Liver (tissue), 9 donors: ENCODE results near the gene STAT6. TPM values are rescaled to one million over a fixed set of nuclear protein-coding genes. Genes with fewer than 3 reads are reported as not detected.
"Not testable (repeated sequence)": the region's sequence is repeated elsewhere in the genome, so short reads cannot be mapped to it uniquely, and the experiment has no call there.

Experiments used
- DNase-seq: peaks from one replicate; pipeline ENCODE4 v3.0.0-alpha.2; 2017; ENCODE audit warnings: low spot score
- H3K27ac ChIP-seq, 2 donors: one replicate each; pipeline ENCODE4 v1.7.0; 2013; ENCODE audit warnings: inconsistent platforms in 2 of 2, low read length in 2 of 2, control low read depth in 1 of 2, low read depth in 1 of 2, mild to moderate bottlenecking in 1 of 2
- H3K27me3 ChIP-seq, 4 donors: one replicate each; pipeline versions ENCODE4 v1.6.1 to v1.7.0; 2013; ENCODE audit warnings: low read length in 3 of 4, inconsistent platforms in 1 of 4, mild to moderate bottlenecking in 1 of 4, moderate library complexity in 1 of 4; ENCODE audit not compliant: control insufficient read depth in 4 of 4, insufficient read depth in 4 of 4
- H3K36me3 ChIP-seq, 4 donors: one replicate each; pipeline versions ENCODE4 v1.6.1 to v1.7.0; 2013; ENCODE audit warnings: low read length in 3 of 4, mild to moderate bottlenecking in 3 of 4, low read depth in 1 of 4, moderate library complexity in 1 of 4; ENCODE audit not compliant: control insufficient read depth in 4 of 4, insufficient read depth in 3 of 4
- H3K4me1 ChIP-seq, 4 donors: one replicate each; pipeline versions ENCODE4 v1.6.1 to v1.7.0; 2013; ENCODE audit warnings: low read length in 3 of 4, mild to moderate bottlenecking in 3 of 4, moderate library complexity in 1 of 4; ENCODE audit not compliant: control insufficient read depth in 4 of 4, insufficient read depth in 4 of 4
- H3K4me3 ChIP-seq, 3 donors: one replicate each; pipeline versions ENCODE4 v1.6.1 to v1.7.0; 2013; ENCODE audit warnings: low read length in 3 of 3, control low read depth in 1 of 3, low read depth in 1 of 3, mild to moderate bottlenecking in 1 of 3
- H3K9ac ChIP-seq, 2 donors: one replicate each; pipeline ENCODE4 v1.7.0; 2013; ENCODE audit warnings: low read length in 2 of 2, mild to moderate bottlenecking in 2 of 2, moderate library complexity in 2 of 2, control low read depth in 1 of 2, low read depth in 1 of 2
- H3K9me3 ChIP-seq, 4 donors: one replicate each; pipeline versions ENCODE4 v1.6.1 to v1.7.0; 2013; ENCODE audit warnings: low read length in 3 of 4; ENCODE audit not compliant: control insufficient read depth in 4 of 4
- EGR1 ChIP-seq, 2 donors: IDR thresholded peaks; 2 replicates each; pipeline ENCODE4 v1.6.1; 2016 to 2018; ENCODE audit warnings: antibody characterized with exemption in 2 of 2, low read depth in 2 of 2
- FOXA1 ChIP-seq: IDR thresholded peaks from 2 replicates; pipeline ENCODE4 v1.6.1; 2016; ENCODE audit warnings: antibody characterized with exemption
- FOXA2 ChIP-seq: IDR thresholded peaks from 2 replicates; pipeline ENCODE4 v1.6.1; 2016; ENCODE audit warnings: antibody characterized with exemption
- GABPA ChIP-seq, 2 donors: IDR thresholded peaks in 1 of 2; conservative IDR thresholded peaks in 1 of 2; 2 replicates each; pipeline ENCODE4 v1.6.1; 2016; ENCODE audit warnings: antibody characterized with exemption in 2 of 2, mild to moderate bottlenecking in 1 of 2, moderate library complexity in 1 of 2
- HNF4A ChIP-seq, 2 donors: conservative IDR thresholded peaks; 2 replicates each; pipeline ENCODE4 v1.6.1; 2016; ENCODE audit warnings: antibody characterized with exemption in 2 of 2, mild to moderate bottlenecking in 2 of 2
- HNF4G ChIP-seq: IDR thresholded peaks from 2 replicates; pipeline ENCODE4 v1.6.1; 2016; ENCODE audit warnings: antibody characterized with exemption
- JUND ChIP-seq, 2 donors: IDR thresholded peaks; 2 replicates each; pipeline ENCODE4 v1.6.1; 2016; ENCODE audit warnings: antibody characterized with exemption in 2 of 2
- NR2F2 ChIP-seq: IDR thresholded peaks from 2 replicates; pipeline ENCODE4 v1.6.1; 2016; ENCODE audit warnings: antibody characterized with exemption
- RAD21 ChIP-seq, 2 donors: IDR thresholded peaks; 2 replicates each; pipeline ENCODE4 v1.6.1; 2016; ENCODE audit warnings: antibody characterized with exemption in 2 of 2, mild to moderate bottlenecking in 2 of 2
- RXRA ChIP-seq, 2 donors: IDR thresholded peaks; 2 replicates each; pipeline ENCODE4 v1.6.1; 2017 to 2018; ENCODE audit warnings: antibody characterized with exemption in 2 of 2, mild to moderate bottlenecking in 1 of 2
- SP1 ChIP-seq: IDR thresholded peaks from 2 replicates; pipeline ENCODE4 v1.6.1; 2018; ENCODE audit warnings: antibody characterized with exemption, mild to moderate bottlenecking
- TAF1 ChIP-seq: conservative IDR thresholded peaks from 2 replicates; pipeline ENCODE4 v1.6.1; 2016; ENCODE audit warnings: antibody characterized with exemption, mild to moderate bottlenecking
- YY1 ChIP-seq: IDR thresholded peaks from 2 replicates; pipeline ENCODE4 v1.6.1; 2016; ENCODE audit warnings: antibody characterized with exemption, mild to moderate bottlenecking
- WGBS: extraction: QIAGEN DNeasy Blood & Tissue Kit; methylation state at CpG from one replicate; pipeline ENCODE4 v1.1.7; 2013; 5-methylcytosine and 5-hydroxymethylcytosine counted together
- polyA plus RNA-seq, 2 donors: library from polyadenylated mRNA; stranded (reverse) in 1 of 2; unstranded in 1 of 2; fragments of 200-250 nt in 1 of 2; fragments of >200 nt in 1 of 2; fragmentation: Nextera tagmentation in 1 of 2; extraction: Ambion mirVana in 1 of 2; gene quantifications; one replicate each; pipeline versions ENCODE4 v1.2.1 to v1.2.3, GENCODE V29; 2013 to 2015
- total RNA-seq, 2 donors: library from RNA; depleted of rRNA; stranded (reverse); fragments of >200 nt; gene quantifications; one replicate each; pipeline ENCODE4 v1.2.3, GENCODE V29; 2014
- TF ChIP-seq, protein P1 (sequence below): fragments of 150-350 bp; IDR thresholded peaks from 2 replicates; pipeline ENCODE4 v1.5.1; 2017; ENCODE audit warnings: improper control_type of control experiment, low read depth, low read length; ENCODE audit not compliant: missing input control
- TF ChIP-seq, protein P2 (sequence below): IDR thresholded peaks from 2 replicates; pipeline ENCODE4 v1.6.1; 2016; ENCODE audit warnings: antibody characterized with exemption, mild to moderate bottlenecking
- TF ChIP-seq, protein P3 (sequence below): IDR thresholded peaks from 2 replicates; pipeline ENCODE4 v1.6.1; 2016; ENCODE audit warnings: antibody characterized with exemption
- TF ChIP-seq, protein P4 (sequence below): IDR thresholded peaks from 2 replicates; pipeline ENCODE4 v1.6.1; 2016; ENCODE audit warnings: antibody characterized with exemption
- TF ChIP-seq, protein P5 (sequence below): IDR thresholded peaks from 2 replicates; pipeline ENCODE4 v1.6.1; 2016; ENCODE audit warnings: antibody characterized with exemption
- donor health status: healthy.
- donor health status: healthy.
- donor health status: healthy.
- donor health status: healthy.
- donor health status: healthy.

The STAT6 gene
- total and polyA plus RNA-seq, 4 donors, result 27.4 to 57.4 (median 43.6) TPM

DNA sequence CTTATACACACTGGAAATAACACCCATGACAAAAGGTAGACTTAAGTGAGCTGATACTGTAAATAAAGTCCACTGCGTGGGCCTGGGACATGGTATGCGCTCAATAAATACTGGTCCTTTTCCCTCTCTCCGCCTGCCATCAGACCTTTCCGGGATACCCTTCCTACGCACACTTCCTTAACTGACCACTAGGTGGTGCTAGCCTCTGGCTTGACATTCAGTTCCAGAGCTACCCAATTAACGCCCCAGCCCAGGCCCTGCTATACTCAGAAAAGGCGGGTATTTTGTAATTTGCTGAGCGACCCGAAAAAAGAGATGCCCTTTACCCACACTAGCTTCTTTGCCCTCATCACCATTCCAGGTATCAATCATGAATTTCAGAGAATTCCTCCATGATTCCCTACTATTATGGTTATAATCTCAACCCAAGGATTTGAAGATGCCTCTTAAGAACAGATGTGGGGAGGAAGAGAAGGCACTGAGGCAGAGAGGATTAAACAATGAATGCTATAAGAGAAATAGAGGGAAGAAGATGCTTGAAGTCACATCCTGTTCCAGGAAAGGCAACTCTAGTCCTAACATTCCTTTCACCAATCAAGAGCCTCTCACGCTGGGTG is 13.2 kb upstream of the STAT6 start:
- H3K27me3 ChIP-seq, result no peaks in the 10 kb centered on the region
- H3K4me1 ChIP-seq, result peaks cover 2 to 15% (median 7%) of the 10 kb centered on the region in 4 donors
- no peaks in the 10 kb centered on the region for H3K36me3 ChIP-seq
- WGBS, result 14% methylated on average over 10 of the region's 10 CpGs
- no peak overlapping the region for H3K9ac ChIP-seq
- TF ChIP-seq RAD21 (IDR thresholded peaks at IDR 0.05), result peak; percentile 98 to 99
- no peak for TF ChIP-seq GABPA (IDR thresholded peaks at IDR 0.05 in 1 of 2, conservative IDR thresholded peaks at IDR 0.05 in 1 of 2)
- no peak for TF ChIP-seq JUND (IDR thresholded peaks at IDR 0.05)
- peak in 1 of 2 donors; percentile 23 for TF ChIP-seq HNF4A (conservative IDR thresholded peaks at IDR 0.05)
- TF ChIP-seq, protein P1, sequence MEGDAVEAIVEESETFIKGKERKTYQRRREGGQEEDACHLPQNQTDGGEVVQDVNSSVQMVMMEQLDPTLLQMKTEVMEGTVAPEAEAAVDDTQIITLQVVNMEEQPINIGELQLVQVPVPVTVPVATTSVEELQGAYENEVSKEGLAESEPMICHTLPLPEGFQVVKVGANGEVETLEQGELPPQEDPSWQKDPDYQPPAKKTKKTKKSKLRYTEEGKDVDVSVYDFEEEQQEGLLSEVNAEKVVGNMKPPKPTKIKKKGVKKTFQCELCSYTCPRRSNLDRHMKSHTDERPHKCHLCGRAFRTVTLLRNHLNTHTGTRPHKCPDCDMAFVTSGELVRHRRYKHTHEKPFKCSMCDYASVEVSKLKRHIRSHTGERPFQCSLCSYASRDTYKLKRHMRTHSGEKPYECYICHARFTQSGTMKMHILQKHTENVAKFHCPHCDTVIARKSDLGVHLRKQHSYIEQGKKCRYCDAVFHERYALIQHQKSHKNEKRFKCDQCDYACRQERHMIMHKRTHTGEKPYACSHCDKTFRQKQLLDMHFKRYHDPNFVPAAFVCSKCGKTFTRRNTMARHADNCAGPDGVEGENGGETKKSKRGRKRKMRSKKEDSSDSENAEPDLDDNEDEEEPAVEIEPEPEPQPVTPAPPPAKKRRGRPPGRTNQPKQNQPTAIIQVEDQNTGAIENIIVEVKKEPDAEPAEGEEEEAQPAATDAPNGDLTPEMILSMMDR, result peak; percentile 95
- no peak for TF ChIP-seq NR2F2
- no peak for TF ChIP-seq FOXA1
- peak in 1 of 2 donors; percentile 18 for TF ChIP-seq RXRA (IDR thresholded peaks at IDR 0.05)
- H3K4me3 ChIP-seq, result no peak overlapping the region
- DNase-seq, result peak; percentile 80
- H3K27ac ChIP-seq, result no peak overlapping the region
- no peaks in the 10 kb centered on the region for H3K9me3 ChIP-seq

DNA sequence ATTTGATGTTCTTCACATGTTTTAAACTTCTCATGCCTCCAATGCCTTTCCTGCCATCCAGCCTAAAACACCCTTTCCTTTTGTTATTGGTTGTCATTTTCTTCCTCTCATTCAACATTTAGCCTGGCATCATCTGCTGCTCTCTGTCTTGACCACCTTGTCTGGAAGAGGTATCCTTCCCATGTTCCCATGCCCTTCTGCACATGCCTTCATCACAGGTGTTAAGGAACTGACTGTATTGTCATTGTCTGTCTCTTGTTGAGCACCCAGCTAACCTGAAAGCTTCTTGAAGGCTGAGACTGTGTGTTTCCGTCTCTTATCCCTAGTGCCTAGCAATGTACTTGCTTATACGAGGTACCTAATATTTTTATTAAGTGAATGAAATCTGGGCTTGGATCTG is 12.7 kb upstream of the STAT6 start:
- peaks cover 2 to 15% (median 7%) of the 10 kb centered on the region in 4 donors for H3K4me1 ChIP-seq
- H3K4me3 ChIP-seq, result no peak overlapping the region
- TF ChIP-seq FOXA1, result no peak
- no peak for TF ChIP-seq JUND (IDR thresholded peaks at IDR 0.05)
- TF ChIP-seq EGR1 (IDR thresholded peaks at IDR 0.05; ENCODE audit: low read depth in 2 of 2), result no peak
- TF ChIP-seq, protein P2, sequence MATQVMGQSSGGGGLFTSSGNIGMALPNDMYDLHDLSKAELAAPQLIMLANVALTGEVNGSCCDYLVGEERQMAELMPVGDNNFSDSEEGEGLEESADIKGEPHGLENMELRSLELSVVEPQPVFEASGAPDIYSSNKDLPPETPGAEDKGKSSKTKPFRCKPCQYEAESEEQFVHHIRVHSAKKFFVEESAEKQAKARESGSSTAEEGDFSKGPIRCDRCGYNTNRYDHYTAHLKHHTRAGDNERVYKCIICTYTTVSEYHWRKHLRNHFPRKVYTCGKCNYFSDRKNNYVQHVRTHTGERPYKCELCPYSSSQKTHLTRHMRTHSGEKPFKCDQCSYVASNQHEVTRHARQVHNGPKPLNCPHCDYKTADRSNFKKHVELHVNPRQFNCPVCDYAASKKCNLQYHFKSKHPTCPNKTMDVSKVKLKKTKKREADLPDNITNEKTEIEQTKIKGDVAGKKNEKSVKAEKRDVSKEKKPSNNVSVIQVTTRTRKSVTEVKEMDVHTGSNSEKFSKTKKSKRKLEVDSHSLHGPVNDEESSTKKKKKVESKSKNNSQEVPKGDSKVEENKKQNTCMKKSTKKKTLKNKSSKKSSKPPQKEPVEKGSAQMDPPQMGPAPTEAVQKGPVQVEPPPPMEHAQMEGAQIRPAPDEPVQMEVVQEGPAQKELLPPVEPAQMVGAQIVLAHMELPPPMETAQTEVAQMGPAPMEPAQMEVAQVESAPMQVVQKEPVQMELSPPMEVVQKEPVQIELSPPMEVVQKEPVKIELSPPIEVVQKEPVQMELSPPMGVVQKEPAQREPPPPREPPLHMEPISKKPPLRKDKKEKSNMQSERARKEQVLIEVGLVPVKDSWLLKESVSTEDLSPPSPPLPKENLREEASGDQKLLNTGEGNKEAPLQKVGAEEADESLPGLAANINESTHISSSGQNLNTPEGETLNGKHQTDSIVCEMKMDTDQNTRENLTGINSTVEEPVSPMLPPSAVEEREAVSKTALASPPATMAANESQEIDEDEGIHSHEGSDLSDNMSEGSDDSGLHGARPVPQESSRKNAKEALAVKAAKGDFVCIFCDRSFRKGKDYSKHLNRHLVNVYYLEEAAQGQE, result no peak
- TF ChIP-seq, protein P3, sequence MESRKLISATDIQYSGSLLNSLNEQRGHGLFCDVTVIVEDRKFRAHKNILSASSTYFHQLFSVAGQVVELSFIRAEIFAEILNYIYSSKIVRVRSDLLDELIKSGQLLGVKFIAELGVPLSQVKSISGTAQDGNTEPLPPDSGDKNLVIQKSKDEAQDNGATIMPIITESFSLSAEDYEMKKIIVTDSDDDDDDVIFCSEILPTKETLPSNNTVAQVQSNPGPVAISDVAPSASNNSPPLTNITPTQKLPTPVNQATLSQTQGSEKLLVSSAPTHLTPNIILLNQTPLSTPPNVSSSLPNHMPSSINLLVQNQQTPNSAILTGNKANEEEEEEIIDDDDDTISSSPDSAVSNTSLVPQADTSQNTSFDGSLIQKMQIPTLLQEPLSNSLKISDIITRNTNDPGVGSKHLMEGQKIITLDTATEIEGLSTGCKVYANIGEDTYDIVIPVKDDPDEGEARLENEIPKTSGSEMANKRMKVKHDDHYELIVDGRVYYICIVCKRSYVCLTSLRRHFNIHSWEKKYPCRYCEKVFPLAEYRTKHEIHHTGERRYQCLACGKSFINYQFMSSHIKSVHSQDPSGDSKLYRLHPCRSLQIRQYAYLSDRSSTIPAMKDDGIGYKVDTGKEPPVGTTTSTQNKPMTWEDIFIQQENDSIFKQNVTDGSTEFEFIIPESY, result no peak
- TF ChIP-seq HNF4A (conservative IDR thresholded peaks at IDR 0.05), result no peak
- no peak for TF ChIP-seq TAF1
- TF ChIP-seq GABPA (IDR thresholded peaks at IDR 0.05 in 1 of 2, conservative IDR thresholded peaks at IDR 0.05 in 1 of 2), result no peak
- TF ChIP-seq, protein P1, result no peak
- TF ChIP-seq FOXA2, result no peak
- TF ChIP-seq, protein P4, sequence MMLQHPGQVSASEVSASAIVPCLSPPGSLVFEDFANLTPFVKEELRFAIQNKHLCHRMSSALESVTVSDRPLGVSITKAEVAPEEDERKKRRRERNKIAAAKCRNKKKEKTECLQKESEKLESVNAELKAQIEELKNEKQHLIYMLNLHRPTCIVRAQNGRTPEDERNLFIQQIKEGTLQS, result no peak
- no peak for TF ChIP-seq HNF4G
- no peak for TF ChIP-seq NR2F2
- TF ChIP-seq RXRA (IDR thresholded peaks at IDR 0.05), result no peak
- no peak for TF ChIP-seq RAD21 (IDR thresholded peaks at IDR 0.05)
- no peak for TF ChIP-seq YY1
- TF ChIP-seq, protein P5, sequence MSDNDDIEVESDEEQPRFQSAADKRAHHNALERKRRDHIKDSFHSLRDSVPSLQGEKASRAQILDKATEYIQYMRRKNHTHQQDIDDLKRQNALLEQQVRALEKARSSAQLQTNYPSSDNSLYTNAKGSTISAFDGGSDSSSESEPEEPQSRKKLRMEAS, result no peak
- no peak for TF ChIP-seq SP1
- 44% methylated on average over 2 of the region's 2 CpGs for WGBS
- no peak overlapping the region for H3K9ac ChIP-seq
- no peaks in the 10 kb centered on the region for H3K36me3 ChIP-seq
- H3K9me3 ChIP-seq, result no peaks in the 10 kb centered on the region
- no peak overlapping the region for H3K27ac ChIP-seq
- DNase-seq, result no peak
- no peaks in the 10 kb centered on the region for H3K27me3 ChIP-seq

DNA sequence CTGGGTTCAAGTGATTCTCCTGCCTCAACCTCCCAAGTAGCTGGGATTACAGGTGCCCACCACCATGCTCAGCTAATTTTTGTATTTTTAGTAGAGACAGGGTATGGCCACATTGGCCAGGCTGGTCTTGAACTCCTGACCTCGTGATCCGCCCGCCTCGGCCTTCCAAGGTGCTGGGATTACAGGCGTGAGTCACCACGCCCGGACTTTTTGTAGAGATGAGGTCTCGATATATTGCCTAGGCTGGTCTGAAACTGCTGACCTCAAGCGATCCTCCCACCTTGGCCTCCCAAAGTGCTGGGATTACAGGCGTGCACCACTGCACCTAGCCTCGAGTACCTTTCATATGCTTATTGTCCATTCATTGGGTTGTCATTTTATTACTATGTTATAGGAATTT is 9.6 kb upstream of the STAT6 start:
- H3K4me3 ChIP-seq, DNase-seq, H3K36me3 ChIP-seq, H3K9ac ChIP-seq, H3K27ac ChIP-seq, H3K27me3 ChIP-seq, H3K9me3 ChIP-seq, H3K4me1 ChIP-seq: not testable (repeated sequence)
- WGBS, result 93% methylated on average over 11 of the region's 11 CpGs
